HepG2 (cell line): Measurements from ENCODE around the gene TM9SF4. TPM values are rescaled to one million over a fixed set of nuclear protein-coding genes. Genes with fewer than 3 reads are reported as not detected.

Experiments used
- AGO2 ChIP-seq: fragments of 200-400 bp; formaldehyde crosslinking; optimal IDR thresholded peaks from 2 replicates; pipeline ENCODE3; 2017; ENCODE audit warnings: mild to moderate bottlenecking, low read depth, low read length, moderate library complexity
- ARID3A ChIP-seq: IDR thresholded peaks from 2 replicates; pipeline ENCODE4 v1.6.1; 2012; ENCODE audit warnings: low read depth, low read length, improper control_type of control experiment
- ARNT2 ChIP-seq: sonication (generic); formaldehyde crosslinking; IDR thresholded peaks from 2 replicates; pipeline ENCODE4 v1.8.0; 2022; ENCODE audit warnings: mild to moderate bottlenecking, low read depth, missing genetic modification reagents, moderate library complexity
- BCL6 ChIP-seq: IDR thresholded peaks from 2 replicates; pipeline ENCODE4 v1.6.1; 2016; ENCODE audit warnings: missing genetic modification reagents, missing compliant biosample characterization
- CBFB ChIP-seq: sonication (generic); formaldehyde crosslinking; IDR thresholded peaks from 2 replicates; pipeline ENCODE4 v1.4.0; 2020; ENCODE audit warnings: missing genetic modification reagents
- HMG20B ChIP-seq: conservative IDR thresholded peaks from 2 replicates; pipeline ENCODE4 v1.6.1; 2016; ENCODE audit warnings: missing genetic modification reagents, missing compliant biosample characterization
- MXD4 ChIP-seq: IDR thresholded peaks from 2 replicates; pipeline ENCODE4 v1.6.1; 2016; ENCODE audit warnings: mild to moderate bottlenecking, missing biosample characterization, missing genetic modification reagents
- NFRKB ChIP-seq: fragments of 450-650 bp; IDR thresholded peaks from 2 replicates; pipeline ENCODE4 v1.6.1; 2017
- SIN3B ChIP-seq: fragments of 150-350 bp; IDR thresholded peaks from 2 replicates; pipeline ENCODE4 v1.6.1; 2014; ENCODE audit warnings: low read length
- SMAD3 ChIP-seq: sonication (generic); formaldehyde crosslinking; IDR thresholded peaks from 2 replicates; pipeline ENCODE4 v1.4.0; 2020; ENCODE audit warnings: missing genetic modification reagents
- SP1 ChIP-seq, 2 experiments: fragments of 450-650 bp in 1 of 2; sonication (generic) in 1 of 2; formaldehyde crosslinking in 1 of 2; IDR thresholded peaks; 2 replicates each; pipeline versions ENCODE4 v1.4.0 to v1.6.1; 2016 to 2020; ENCODE audit warnings: missing genetic modification reagents in 1 of 2
- THRA ChIP-seq: sonication (generic); formaldehyde crosslinking; IDR thresholded peaks from 2 replicates; pipeline ENCODE4 v1.4.0; 2020; ENCODE audit warnings: missing genetic modification reagents, borderline replicate concordance
- ZBED4 ChIP-seq: sonication (generic); formaldehyde crosslinking; IDR thresholded peaks from 2 replicates; pipeline ENCODE4 v1.4.0; 2020; ENCODE audit warnings: missing genetic modification reagents, borderline replicate concordance
- ZC3H4 ChIP-seq: sonication (generic); formaldehyde crosslinking; IDR thresholded peaks from 2 replicates; pipeline ENCODE4 v1.4.0; 2020; ENCODE audit warnings: missing genetic modification reagents, borderline replicate concordance
- ZNF24 ChIP-seq: fragments of 450-650 bp; IDR thresholded peaks from 2 replicates; pipeline ENCODE4 v1.6.1; 2017; ENCODE audit warnings: antibody characterized with exemption, mild to moderate bottlenecking
- ZNF484 ChIP-seq: sonication (generic); formaldehyde crosslinking; IDR thresholded peaks from 2 replicates; pipeline ENCODE4 v1.5.1; 2020; ENCODE audit warnings: mild to moderate bottlenecking, low read depth, missing genetic modification reagents, borderline replicate concordance
- ZNF607 ChIP-seq: sonication (generic); formaldehyde crosslinking; IDR thresholded peaks from 2 replicates; pipeline ENCODE4 v1.5.1; 2020; ENCODE audit warnings: missing genetic modification reagents, mild to moderate bottlenecking, borderline replicate concordance
- ZNF615 ChIP-seq: sonication (generic); formaldehyde crosslinking; IDR thresholded peaks from 2 replicates; pipeline ENCODE4 v1.5.0; 2020; ENCODE audit warnings: mild to moderate bottlenecking, missing genetic modification reagents, borderline replicate concordance
- ZNF737 ChIP-seq: sonication (generic); formaldehyde crosslinking; IDR thresholded peaks from 2 replicates; pipeline ENCODE4 v1.5.0; 2020; ENCODE audit warnings: missing genetic modification reagents, mild to moderate bottlenecking, borderline replicate concordance
- polyA plus RNA-seq, 8 experiments: library from polyadenylated mRNA; depleted of rRNA in 3 of 8; stranded (reverse) in 7 of 8; unstranded in 1 of 8; fragments of >200 nt; fragmentation: Illumina TruSeq in 4 of 8; extraction: Trizol in 4 of 8; gene quantifications; 2 replicates each; pipeline versions ENCODE4 v1.2.1 to v1.2.3, GENCODE V29; 2011 to 2016; ENCODE audit warnings: low read depth in 4 of 8, missing spikeins in 1 of 8, mixed read lengths in 1 of 8; ENCODE audit not compliant: insufficient read depth in 1 of 8
- total RNA-seq, 5 experiments: library from RNA; depleted of rRNA; stranded (reverse); fragments of >200 nt; fragmentation: Illumina TruSeq; extraction: Trizol; gene quantifications; 2 replicates each; pipeline ENCODE4 v1.2.3, GENCODE V29; 2016; ENCODE audit warnings: low read depth in 1 of 5
- TF ChIP-seq, protein P1 (sequence below): sonication (generic); formaldehyde crosslinking; IDR thresholded peaks from 2 replicates; pipeline ENCODE4 v1.4.0; 2020; ENCODE audit warnings: missing genetic modification reagents

TM9SF4 gene
- total and polyA plus RNA-seq, 2 of the 13 experiments (the other 11 are each of a cell fraction or from before 2014, with no cell fraction given) = 53.5 to 171 TPM

DNA sequence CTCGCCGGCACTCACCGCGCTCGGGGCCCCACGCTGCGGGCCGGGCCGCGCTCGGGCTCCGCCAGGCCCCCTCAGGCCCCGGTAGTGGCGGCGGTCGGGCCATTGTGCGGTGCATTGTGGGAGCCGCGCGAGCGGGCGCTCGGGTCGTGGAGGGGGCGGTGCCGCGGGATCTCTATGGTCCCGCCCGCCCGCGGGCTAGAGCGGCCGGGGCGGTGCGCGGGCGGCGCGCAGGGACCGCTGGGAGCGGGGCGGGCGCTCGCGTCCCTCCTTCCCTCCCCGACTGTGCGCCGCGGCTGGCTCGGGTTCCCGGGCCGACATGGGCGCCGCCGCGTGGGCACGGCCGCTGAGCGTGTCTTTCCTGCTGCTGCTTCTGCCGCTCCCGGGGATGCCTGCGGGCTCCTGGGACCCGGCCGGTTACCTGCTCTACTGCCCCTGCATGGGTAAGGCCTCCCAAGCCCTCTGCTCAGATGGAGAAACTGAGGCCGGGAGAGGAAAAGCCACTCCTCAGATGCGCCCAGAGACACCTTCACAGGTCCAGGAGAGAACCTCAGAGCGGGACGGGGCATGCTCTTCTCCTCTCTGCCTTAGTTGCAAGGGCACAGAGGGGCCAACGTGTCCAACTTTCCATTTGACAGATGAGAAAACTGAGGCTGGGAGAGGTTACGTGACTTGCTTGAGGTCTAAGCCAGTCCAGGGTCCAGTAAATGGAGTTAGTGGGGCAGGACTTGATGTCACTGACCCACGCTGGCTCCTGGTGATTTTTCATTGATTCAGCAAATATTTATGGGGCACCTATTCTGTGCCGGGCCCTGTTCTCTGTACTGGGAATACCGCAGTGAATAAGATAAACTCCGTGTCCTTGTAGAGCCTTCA, 98.3 kb downstream of the TM9SF4 start, which contains the start of the genes PLAGL2 and POFUT1 (continued):
- TF ChIP-seq ARID3A (peak; percentile 30), SIN3B (no peak; the same call in 1 of the 2 replicates), ZNF607 (CRISPR knock-in tag) (peak; percentile 81), ZNF24 (0 out of 2 replicates have a peak, but pooled peaks have one; percentile 58), ZNF615 (CRISPR knock-in tag) (no peak), SP1 (IDR thresholded peaks at IDR 0.05) (no peak), SP1 (CRISPR knock-in tag; IDR thresholded peaks at IDR 0.05) (peak; percentile 88), MXD4 (CRISPR knock-in tag) (peak; percentile 67), AGO2 (peak; percentile 44), SMAD3 (CRISPR knock-in tag) (peak; percentile 74), ZNF484 (CRISPR knock-in tag) (no peak), HMG20B (0 out of 2 replicates have a peak, but pooled peaks have one; percentile 53), ZNF737 (CRISPR knock-in tag) (peak; percentile 88; the same call in 1 of the 2 replicates), CBFB (CRISPR knock-in tag) (peak; percentile 68), ZBED4 (CRISPR knock-in tag) (peak; percentile 83), BCL6 (CRISPR knock-in tag) (peak; percentile 22; the same call in 1 of the 2 replicates), THRA (CRISPR knock-in tag) (peak; percentile 49; the same call in 1 of the 2 replicates), NFRKB (no peak), ZC3H4 (CRISPR knock-in tag) (no peak), ARNT2 (CRISPR knock-in tag) (peak; percentile 99; the same call in 1 of the 2 replicates)
- TF ChIP-seq, protein P1, sequence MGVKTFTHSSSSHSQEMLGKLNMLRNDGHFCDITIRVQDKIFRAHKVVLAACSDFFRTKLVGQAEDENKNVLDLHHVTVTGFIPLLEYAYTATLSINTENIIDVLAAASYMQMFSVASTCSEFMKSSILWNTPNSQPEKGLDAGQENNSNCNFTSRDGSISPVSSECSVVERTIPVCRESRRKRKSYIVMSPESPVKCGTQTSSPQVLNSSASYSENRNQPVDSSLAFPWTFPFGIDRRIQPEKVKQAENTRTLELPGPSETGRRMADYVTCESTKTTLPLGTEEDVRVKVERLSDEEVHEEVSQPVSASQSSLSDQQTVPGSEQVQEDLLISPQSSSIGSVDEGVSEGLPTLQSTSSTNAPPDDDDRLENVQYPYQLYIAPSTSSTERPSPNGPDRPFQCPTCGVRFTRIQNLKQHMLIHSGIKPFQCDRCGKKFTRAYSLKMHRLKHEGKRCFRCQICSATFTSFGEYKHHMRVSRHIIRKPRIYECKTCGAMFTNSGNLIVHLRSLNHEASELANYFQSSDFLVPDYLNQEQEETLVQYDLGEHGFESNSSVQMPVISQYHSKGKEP (CRISPR knock-in tag) = peak; percentile 59
